GM06990 (cell line): ENCODE data around the gene CCDC175.
A peak's percentile ranks its signal among the peaks of the same experiment; 100 is the strongest.

Experiments
- DNase-seq: peaks from one replicate; pipeline ENCODE4 v3.0.0-alpha.2; 2011; ENCODE audit not compliant: insufficient read length; ENCODE audit errors: extremely low read depth
- H3K27me3 ChIP-seq: replicated peaks from 2 replicates; pipeline ENCODE4 v1.6.0; 2011; ENCODE audit warnings: low read length; ENCODE audit not compliant: control insufficient read depth, insufficient read depth
- H3K36me3 ChIP-seq: 2 replicates; pipeline ENCODE4 v1.5.1; 2011; ENCODE audit warnings: low read length; ENCODE audit not compliant: control insufficient read depth, insufficient read depth
- H3K4me3 ChIP-seq: replicated peaks from 2 replicates; pipeline ENCODE4 v1.5.1; 2011; ENCODE audit warnings: low read depth, mild to moderate bottlenecking, control low read depth, low read length
- CTCF ChIP-seq: IDR thresholded peaks from 2 replicates; pipeline ENCODE4 v1.5.1; 2011; ENCODE audit warnings: low read length, control low read depth, mild to moderate bottlenecking, inconsistent platforms; ENCODE audit not compliant: insufficient read depth, poor library complexity, severe bottlenecking

CCDC175 gene

DNA sequence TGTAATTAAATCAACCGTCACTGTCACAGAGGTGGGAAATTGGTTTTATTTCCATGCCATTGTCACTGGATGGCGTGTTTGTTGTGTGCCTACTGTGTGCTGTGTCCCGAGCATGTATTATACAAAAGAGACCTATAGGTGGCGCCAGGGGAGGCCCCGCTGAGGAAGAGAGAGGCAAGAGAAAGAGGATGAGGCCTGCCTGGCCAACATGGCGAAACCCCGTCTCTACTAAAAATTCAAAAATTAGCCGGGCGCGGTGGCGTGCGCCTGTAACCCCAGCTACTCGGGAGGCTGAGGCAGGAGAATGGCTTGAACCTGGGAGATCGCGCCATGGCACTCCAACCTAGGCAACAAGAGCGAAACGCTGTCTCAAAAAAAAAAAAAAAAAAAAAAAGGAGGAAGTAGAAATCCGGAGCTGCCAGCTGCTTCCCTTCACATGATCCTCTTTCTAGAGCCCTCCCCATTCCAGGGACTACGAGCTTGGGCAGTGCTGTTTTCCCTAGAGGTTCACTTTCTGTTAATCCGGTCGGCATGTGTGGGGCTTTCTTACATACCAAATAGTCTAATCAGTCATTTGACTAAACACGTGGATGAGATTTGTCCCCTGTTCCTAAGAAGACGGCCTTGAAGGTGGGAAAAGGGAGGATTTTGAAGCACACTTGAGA lies 6.4 kb upstream of the CCDC175 start:
- Histone ChIP-seq H3K27me3 (no peaks in the 10 kb centered on the region), H3K36me3 (no peaks in the 10 kb centered on the region), H3K4me3 (no peak overlapping the region)
- peak; percentile 24 for TF ChIP-seq CTCF
- no peak for DNase-seq

DNA sequence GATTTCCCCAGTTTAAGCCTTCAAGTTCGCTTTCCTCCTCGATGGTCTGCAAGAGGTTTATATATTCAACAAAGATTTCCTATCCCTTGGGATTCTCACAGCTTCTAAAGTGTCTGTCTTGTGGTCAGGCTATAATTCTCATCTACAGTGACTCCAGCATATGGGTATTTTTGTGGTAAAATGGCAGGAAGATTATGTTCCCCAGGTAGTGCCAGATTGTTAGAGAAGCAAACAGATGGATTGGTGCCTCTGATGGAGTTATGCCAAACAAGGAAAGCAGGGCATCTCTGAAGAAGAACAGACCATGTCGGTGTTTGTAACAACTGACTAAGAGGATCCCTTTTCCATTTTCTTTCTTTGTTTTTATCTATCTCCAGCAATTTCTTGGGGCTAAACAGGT lies 5.5 kb upstream of the CCDC175 start:
- Histone ChIP-seq H3K27me3 (no peaks in the 10 kb centered on the region), H3K4me3 (no peak overlapping the region), H3K36me3 (no peaks in the 10 kb centered on the region)
- TF ChIP-seq CTCF = no peak
- DNase-seq = no peak

DNA sequence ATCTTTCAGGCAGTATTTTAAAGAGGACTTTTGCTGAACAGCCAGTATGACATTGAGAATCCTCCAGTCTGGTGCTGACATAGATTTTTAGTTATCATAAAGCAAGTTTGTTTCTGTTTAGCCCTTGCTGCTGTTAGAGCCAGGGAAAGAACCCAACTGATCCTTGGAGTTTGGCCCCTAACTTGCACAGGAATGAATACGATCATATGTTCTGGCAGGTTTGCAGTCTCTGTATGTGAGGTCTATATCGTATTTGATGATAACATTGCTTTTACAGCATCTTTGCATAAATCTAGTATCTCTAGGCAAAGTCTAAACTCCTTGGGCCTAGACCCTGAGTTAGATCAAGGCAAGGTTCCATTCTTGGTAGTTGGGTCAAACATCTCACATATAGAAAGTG lies 4.3 kb upstream of the CCDC175 start:
- Histone ChIP-seq H3K4me3 (no peak overlapping the region), H3K27me3 (no peaks in the 10 kb centered on the region), H3K36me3 (no peaks in the 10 kb centered on the region)
- no peak for DNase-seq
- no peak for TF ChIP-seq CTCF

- no peaks in the 10 kb centered on the region for H3K36me3 ChIP-seq
- H3K27me3 ChIP-seq = no peaks in the 10 kb centered on the region
- no peak for DNase-seq
- no peak overlapping the region for H3K4me3 ChIP-seq
- no peak for TF ChIP-seq CTCF
Observed at GRCh38 chr14:59570122-59570521, 6.5 kb downstream of the CCDC175 start.

- Histone ChIP-seq H3K36me3 (no peaks in the 10 kb centered on the region), H3K4me3 (no peak overlapping the region), H3K27me3 (no peaks in the 10 kb centered on the region)
- DNase-seq = no peak
- no peak for TF ChIP-seq CTCF
Observed at GRCh38 chr14:59566725-59567124, 9.9 kb downstream of the CCDC175 start.

- H3K27me3 ChIP-seq = no peaks in the 10 kb centered on the region
- TF ChIP-seq CTCF = no peak
- H3K4me3 ChIP-seq = no peak overlapping the region
- H3K36me3 ChIP-seq = no peaks in the 10 kb centered on the region
- DNase-seq = no peak
Observed at GRCh38 chr14:59566296-59566695, 10.3 kb downstream of the CCDC175 start.
